GM18867 (cell line): ENCODE results near the gene C6orf58.

Experiments
- ATAC-seq: cut with Tn5 transposase; IDR thresholded peaks from one replicate; pipeline ENCODE4 v1.9.1; 2021; ENCODE audit warnings: mild to moderate bottlenecking, moderate library complexity; ENCODE audit not compliant: unreplicated experiment

Gene C6orf58

DNA sequence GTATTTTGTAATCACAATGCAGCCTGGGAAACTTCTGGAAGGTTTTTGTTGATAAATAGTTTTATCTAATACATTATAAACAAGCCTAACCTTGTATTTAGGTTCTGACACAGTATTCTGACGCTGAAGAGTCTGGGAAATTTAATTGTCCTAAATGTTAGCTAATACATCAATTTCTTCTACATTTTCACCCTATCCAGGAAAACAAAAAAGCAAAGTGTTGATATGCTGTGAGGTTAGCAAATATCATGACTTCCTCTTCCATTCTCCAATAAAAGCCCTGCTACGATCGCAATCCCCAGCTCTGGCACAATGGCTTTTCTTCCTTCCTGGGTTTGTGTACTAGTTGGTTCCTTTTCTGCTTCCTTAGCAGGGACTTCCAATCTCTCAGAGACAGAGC is at the start of gene C6orf58:
C6orf58 (plus strand) TSS at position 301 of the 400 bp plus-strand sequence; CDS start at position 313, 12 bp downstream.
- no peak for ATAC-seq

GRCh38 chr6:127533011-127533410 is 44.0 kb upstream of the C6orf58 start:
- no peak for ATAC-seq

GRCh38 chr6:127533736-127534135 is 43.2 kb upstream of the C6orf58 start:
- no peak for ATAC-seq

DNA sequence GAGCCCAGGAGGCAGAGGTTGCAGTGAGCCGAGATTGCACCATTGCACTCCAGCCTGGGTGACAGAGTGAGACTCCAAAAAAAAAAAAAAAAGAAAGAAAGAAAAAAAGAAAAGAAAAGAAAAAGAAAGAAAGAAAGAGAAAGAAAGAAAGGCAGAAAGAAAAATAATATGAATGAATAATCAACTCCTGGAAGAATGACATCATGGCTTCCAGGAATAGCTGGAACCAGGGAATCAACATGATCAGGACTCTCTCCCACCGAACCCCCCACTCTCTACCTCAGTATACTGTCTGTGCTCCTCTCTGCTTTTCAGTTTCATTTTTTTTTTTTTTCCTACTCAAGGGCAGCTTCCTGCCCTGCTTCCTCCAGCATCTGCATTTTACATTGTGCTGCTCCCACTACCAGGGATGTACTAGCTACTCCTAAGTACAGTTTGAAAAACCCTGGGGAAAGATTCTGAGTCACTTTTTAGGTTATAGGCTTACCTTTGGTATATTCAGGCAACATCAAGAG is 38.2 kb upstream of the C6orf58 start:
- ATAC-seq = no peak

GRCh38 chr6:127539272-127539671 is 37.7 kb upstream of the C6orf58 start:
- ATAC-seq = peak; percentile 71

DNA sequence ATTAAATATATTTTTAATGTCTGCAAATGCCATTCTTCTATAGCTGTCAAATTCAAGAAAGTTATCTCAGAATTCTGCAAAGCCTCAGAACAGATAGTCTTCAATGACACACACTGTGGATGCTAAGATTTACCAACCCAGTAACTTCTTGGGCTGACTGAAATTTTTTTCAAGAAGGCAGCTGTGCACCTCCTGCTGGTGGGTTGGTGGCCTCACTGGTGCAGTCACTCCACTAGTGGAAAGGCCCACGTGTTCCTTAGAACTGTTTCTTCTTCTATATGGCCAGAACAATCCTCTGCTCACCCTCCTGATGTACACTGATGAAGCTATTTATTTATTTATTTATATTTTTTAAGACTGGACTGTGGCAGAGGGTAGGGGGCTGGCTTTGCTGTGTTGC is 29.8 kb upstream of the C6orf58 start:
- ATAC-seq = peak; percentile 75

DNA sequence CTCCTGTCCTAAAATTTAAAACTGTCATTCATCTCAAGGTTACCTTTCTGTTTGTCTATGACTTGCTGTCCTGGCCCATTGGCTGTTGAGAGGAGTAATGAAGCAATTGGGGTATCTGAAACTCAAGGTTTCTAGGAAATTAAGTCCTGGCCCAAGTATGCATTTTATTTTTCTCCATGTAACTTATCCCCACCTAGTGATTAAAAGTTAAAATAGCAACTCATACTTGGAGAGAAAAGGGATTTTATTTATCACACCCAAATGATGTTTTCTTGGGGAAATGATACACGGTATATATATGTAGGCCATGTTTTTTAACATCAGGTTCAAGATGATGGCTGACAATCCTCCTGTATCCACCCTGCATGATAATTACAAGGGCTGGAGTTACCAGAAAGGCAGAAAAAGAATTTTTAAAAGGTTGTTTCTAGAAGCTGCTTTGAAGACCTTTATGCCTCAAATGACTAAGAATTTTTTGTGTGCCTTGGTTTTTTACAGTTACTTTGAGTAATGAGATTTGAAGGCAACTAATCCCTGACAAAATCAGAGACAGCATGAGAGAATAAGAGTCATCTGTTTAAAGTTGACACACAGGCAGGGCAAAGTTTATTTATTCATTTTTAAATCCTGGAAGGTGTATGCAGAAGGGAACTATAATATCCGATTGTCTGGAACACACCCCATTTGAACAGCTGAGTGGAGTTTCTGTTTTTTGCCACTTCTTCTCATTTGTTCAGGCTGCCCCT is 28.9 kb upstream of the C6orf58 start:
- ATAC-seq = no peak

DNA sequence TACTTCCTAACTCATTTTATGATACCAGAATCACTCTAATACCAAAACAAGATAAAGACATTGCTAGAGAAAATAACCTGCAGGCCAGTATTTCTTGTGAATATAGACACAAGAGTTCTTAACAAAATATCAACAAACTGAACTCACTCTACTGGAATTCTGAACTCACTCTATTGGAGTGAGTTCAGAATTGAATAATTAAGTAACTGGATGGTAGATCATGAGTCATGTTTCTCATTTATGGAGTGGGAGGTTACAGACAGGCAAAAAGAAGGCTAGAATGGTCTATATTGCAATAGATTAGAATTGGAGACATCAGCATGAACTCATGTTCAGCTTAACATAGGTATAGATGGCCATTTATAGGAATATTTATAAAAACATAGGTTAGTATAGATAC is 26.6 kb upstream of the C6orf58 start:
- ATAC-seq = no peak

GRCh38 chr6:127554435-127555006 is 22.5 kb upstream of the C6orf58 start:
- peak; percentile 71 for ATAC-seq

DNA sequence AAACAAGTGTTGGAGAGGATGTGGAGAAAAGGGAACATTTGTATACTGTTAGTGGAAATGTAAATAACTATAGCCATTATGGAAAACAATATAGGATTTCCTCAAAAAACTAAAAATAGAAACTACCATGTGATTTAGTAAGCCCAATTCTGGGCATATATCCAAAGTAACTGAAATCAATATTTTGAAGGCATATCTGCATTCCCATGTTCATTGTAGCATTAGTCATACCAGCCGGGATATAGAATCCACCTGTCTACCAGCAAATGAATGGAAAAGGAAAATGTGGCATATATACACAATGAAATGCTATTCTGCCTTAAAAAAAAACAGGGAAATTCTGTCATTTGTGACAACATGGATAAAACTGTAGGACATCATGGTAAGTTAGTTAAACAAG is 15.3 kb upstream of the C6orf58 start:
- no peak for ATAC-seq

GRCh38 chr6:127564761-127565160 is 12.2 kb upstream of the C6orf58 start:
- ATAC-seq = no peak

- ATAC-seq = no peak
These were observed 10.9 kb upstream of the C6orf58 start for GRCh38 chr6:127566119-127566518.

DNA sequence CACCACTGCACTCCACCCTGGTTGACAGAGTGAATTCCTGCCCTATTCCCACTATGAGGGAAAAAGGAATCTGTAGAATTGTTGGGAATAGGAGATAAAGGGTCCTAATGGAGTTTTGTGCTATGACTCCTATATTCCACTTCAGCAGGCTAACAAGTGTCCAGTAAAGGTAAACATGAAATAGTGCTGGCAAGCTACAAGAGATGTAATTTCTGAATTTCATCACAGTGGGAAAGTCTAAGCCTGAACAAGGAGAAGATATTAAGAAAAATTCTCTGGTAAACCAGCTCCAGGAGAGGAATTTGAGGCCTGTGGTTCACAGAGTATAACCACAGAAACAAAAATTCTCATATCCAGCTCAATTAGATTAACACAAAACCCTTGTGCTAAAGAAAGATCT is 10.3 kb upstream of the C6orf58 start:
- no peak for ATAC-seq

DNA sequence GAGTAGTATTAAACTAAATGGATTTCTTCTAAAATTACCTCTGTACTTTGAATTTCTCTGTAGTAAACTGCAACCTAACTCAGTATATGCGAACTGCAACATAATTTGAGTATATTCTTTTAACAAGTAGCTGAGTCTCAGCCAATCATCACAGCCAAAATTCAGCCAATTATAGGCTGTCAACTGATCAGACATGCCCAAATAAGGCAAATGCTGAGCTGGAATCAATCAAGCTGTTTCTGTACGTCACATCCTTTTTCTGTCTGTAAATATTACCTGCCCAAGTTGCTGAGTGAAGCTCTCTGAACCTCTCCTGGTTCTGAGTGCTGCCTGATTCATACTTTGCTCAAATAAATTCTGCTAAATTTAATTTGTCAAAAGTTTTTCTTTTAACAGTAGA is 9.5 kb upstream of the C6orf58 start:
- ATAC-seq = no peak

GRCh38 chr6:127570739-127571389 is 6.1 kb upstream of the C6orf58 start:
- peak; percentile 73 for ATAC-seq

DNA sequence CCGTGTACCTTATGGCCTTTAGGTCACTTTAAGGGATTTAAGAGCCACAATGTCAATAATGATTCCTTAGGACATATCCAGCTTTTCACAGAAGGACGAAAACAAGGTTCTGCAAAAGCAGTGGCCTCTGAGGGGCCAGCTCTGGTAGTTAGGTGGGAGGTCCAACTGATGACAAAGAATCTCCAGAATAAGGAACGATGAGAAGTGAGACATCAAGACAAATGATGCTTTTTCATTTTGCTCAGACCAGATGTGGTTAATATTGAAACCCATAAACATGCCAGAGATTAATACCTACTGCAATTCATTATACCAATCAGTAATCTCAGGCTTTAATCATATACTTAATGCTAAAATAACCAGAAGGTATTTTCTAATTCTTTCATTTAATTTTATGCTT is 1.9 kb downstream of the C6orf58 start:
- no peak for ATAC-seq

GRCh38 chr6:127581576-127581975 is 4.6 kb downstream of the C6orf58 start:
- ATAC-seq = no peak

- no peak for ATAC-seq
These were observed 5.9 kb downstream of the C6orf58 start for GRCh38 chr6:127582777-127583462.

DNA sequence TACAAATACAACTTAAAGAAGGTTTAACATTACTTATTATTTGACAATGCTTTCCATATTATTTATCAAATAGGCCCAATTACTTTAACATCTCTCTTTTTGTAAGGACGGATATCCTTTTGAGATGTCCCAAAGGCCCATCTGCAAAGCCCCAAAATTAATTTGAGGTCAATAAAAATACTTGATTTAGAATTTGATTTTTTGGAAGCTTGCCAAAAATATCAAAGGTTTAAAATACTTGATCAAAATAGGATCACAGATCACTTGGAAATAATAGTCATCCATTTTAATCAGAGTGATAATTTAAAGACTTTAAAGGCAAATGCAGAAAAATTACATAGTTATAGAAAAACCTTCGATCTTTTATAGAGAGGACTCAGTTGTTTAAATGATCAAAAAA is 8.1 kb downstream of the C6orf58 start:
- ATAC-seq = no peak

DNA sequence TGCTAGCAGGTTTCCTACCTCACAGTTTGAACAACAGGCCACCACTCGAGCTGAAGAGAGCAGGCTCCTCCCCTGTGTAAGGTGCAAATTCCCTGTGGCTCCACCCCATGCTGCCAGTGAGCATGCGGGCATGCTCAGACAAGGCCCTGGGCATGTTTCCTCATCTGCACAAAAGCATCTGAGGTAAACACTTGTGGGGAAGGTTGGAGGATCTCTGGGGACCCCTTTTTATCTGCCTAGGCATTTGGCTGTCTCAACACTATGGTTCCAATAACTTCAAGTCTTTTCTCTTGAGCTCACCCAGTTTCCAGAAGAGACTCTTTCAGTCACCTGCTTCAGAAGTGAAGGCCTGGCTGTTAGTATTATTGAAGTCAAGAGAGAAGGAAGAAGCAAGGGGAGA is 9.4 kb downstream of the C6orf58 start:
- ATAC-seq = no peak

DNA sequence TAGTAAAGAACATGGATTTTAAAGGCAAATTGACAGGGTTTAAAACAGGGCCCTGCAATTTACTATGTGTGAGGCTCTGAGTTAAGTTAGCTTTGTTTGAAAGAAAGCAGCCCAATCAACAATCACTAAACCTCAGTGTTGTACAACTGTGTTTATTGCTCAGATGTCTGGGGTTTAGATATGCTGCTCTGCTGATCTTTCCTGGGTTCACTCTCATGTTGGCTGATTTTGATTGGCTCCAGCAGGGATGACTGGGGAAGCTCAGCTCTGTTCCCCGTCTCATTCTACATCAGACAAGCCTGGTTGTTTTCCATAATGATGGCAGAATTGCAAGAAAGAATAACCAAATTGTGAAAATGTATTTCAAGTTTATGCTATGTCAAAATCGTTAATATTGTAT is 10.9 kb downstream of the C6orf58 start:
- no peak for ATAC-seq
